HepG2 (cell line): ENCODE results near the gene TRPV4. TPM values are rescaled to one million over a fixed set of nuclear protein-coding genes. Genes with fewer than 3 reads are reported as not detected.

ENCODE experiments used
- ATAC-seq: fragments of 200-7000 bp; cut with Tn5 transposase; 3 replicates; pipeline ENCODE4 v1.9.1; 2020; ENCODE audit warnings: mild to moderate bottlenecking, moderate library complexity
- BruUV-seq: library from RNA; stranded (reverse); fragments of 400-500 nt; replicated peaks from 2 replicates; lab custom pipeline; 2021; lab: Mats Ljungman, UMichigan
- CTCF ChIA-PET: fragments of 300-600 bp; formaldehyde crosslinking; extraction: SDS; loops from one replicate; lab custom pipeline; 2021; ENCODE audit warnings: low total read pairs, inconsistent platforms, low intra/inter-chr PET ratio; lab: Yijun Ruan, JAX
- POLR2A ChIA-PET: fragments of 350-600 bp; sonication (Branson Sonifier 250); formaldehyde crosslinking; loops from one replicate; lab custom pipeline; 2020; ENCODE audit warnings: antibody characterized with exemption, inconsistent platforms; lab: Yijun Ruan, JAX
- DNase-seq: peaks from one replicate; pipeline ENCODE4 v3.0.0-alpha.2; 2015; ENCODE audit warnings: low spot score
- FAIRE-seq: peaks from 3 replicates; lab custom pipeline; 2011; peaks lifted over from hg19 to GRCh38; lab: Jason Lieb, UNC
- H2AFZ ChIP-seq: one replicate; pipeline ENCODE4 v1.6.1; 2011; ENCODE audit warnings: low read length, inconsistent platforms
- H3K27ac ChIP-seq: fragments of 300-600 bp; 3 replicates; pipeline ENCODE4 v1.8.0; 2011; ENCODE audit warnings: mixed run types, mild to moderate bottlenecking, mixed read lengths, low read length, inconsistent platforms; ENCODE audit not compliant: insufficient read depth; ENCODE audit errors: extremely low read length
- H3K27me3 ChIP-seq, 2 experiments: fragments of 200-600 bp in 1 of 2; 2 replicates in 1 of 2; 3 replicates in 1 of 2; pipeline versions ENCODE4 v1.6.0 to v1.8.0; 2011; ENCODE audit warnings: low read length in 2 of 2, mild to moderate bottlenecking in 2 of 2, moderate library complexity in 2 of 2, inconsistent platforms in 1 of 2; ENCODE audit not compliant: insufficient read depth in 2 of 2, control insufficient read depth in 1 of 2
- H3K36me3 ChIP-seq, 2 experiments: fragments of 200-600 bp in 1 of 2; replicated peaks in 1 of 2; 2 replicates in 1 of 2; 3 replicates in 1 of 2; pipeline versions ENCODE4 v1.5.1 to v1.8.0; 2011; ENCODE audit warnings: low read length in 2 of 2, inconsistent platforms in 1 of 2; ENCODE audit not compliant: insufficient read depth in 2 of 2, control insufficient read depth in 1 of 2
- H3K4me1 ChIP-seq: 2 replicates; pipeline ENCODE4 v1.5.1; 2012; ENCODE audit warnings: low read length, inconsistent platforms; ENCODE audit not compliant: insufficient read depth
- H3K4me2 ChIP-seq: 2 replicates; pipeline ENCODE4 v1.6.0; 2011; ENCODE audit warnings: low read depth, low read length, inconsistent platforms
- H3K4me3 ChIP-seq, 3 experiments: fragments of 200-600 bp in 1 of 3; sonication (generic), shearing (Covaris generic) in 1 of 3; replicated peaks in 1 of 3; 2 replicates each; pipeline ENCODE4 v1.5.1; 2011 to 2016; ENCODE audit warnings: low read length in 3 of 3, inconsistent platforms in 2 of 3, low read depth in 2 of 3, mild to moderate bottlenecking in 2 of 3, control low read depth in 1 of 3, mixed read lengths in 1 of 3; ENCODE audit not compliant: insufficient read depth in 1 of 3
- H3K79me2 ChIP-seq: one replicate; pipeline ENCODE4 v1.6.1; 2011; ENCODE audit warnings: low read length, inconsistent platforms; ENCODE audit not compliant: insufficient read depth
- H3K9ac ChIP-seq: 2 replicates; pipeline ENCODE4 v1.6.0; 2011; ENCODE audit warnings: mild to moderate bottlenecking, low read depth, low read length, inconsistent platforms; ENCODE audit not compliant: insufficient read depth
- H3K9me3 ChIP-seq: 2 replicates; pipeline ENCODE4 v1.5.1; 2012; ENCODE audit warnings: mild to moderate bottlenecking, low read length
- H4K20me1 ChIP-seq: 2 replicates; pipeline ENCODE4 v1.6.0; 2011; ENCODE audit warnings: inconsistent platforms, mild to moderate bottlenecking, low read length, moderate library complexity; ENCODE audit not compliant: insufficient read depth
- ARNT2 ChIP-seq: sonication (generic); formaldehyde crosslinking; IDR thresholded peaks from 2 replicates; pipeline ENCODE4 v1.8.0; 2022; ENCODE audit warnings: mild to moderate bottlenecking, low read depth, missing genetic modification reagents, moderate library complexity
- KLF6 ChIP-seq: IDR thresholded peaks from 2 replicates; pipeline ENCODE4 v1.8.0; 2016; ENCODE audit warnings: missing biosample characterization, missing genetic modification reagents
- MXD3 ChIP-seq: IDR thresholded peaks from 2 replicates; pipeline ENCODE4 v1.6.1; 2016; ENCODE audit warnings: mild to moderate bottlenecking, missing biosample characterization, missing genetic modification reagents
- NR0B2 ChIP-seq: sonication (generic); formaldehyde crosslinking; IDR thresholded peaks from 2 replicates; pipeline ENCODE4 v1.4.0; 2020; ENCODE audit warnings: mild to moderate bottlenecking, missing genetic modification reagents
- PCBP1 ChIP-seq: fragments of 200-400 bp; formaldehyde crosslinking; IDR thresholded peaks from 2 replicates; pipeline ENCODE4 v1.6.1; 2017; ENCODE audit warnings: mild to moderate bottlenecking, low read depth, low read length, borderline replicate concordance
- POGZ ChIP-seq: sonication (generic); formaldehyde crosslinking; IDR thresholded peaks from 2 replicates; pipeline ENCODE4 v1.4.0; 2020; ENCODE audit warnings: mild to moderate bottlenecking, missing genetic modification reagents
- PPARG ChIP-seq: conservative IDR thresholded peaks from 2 replicates; pipeline ENCODE4 v1.6.1; 2016; ENCODE audit warnings: missing biosample characterization, missing genetic modification reagents
- RFX5 ChIP-seq: IDR thresholded peaks from 2 replicates; pipeline ENCODE4 v1.6.1; 2011; ENCODE audit warnings: low read depth, low read length, improper control_type of control experiment
- SALL2 ChIP-seq: sonication (generic); formaldehyde crosslinking; IDR thresholded peaks from 2 replicates; pipeline ENCODE4 v1.8.1; 2023; ENCODE audit warnings: mild to moderate bottlenecking, missing genetic modification reagents, inconsistent platforms
- TARDBP ChIP-seq: sonication (generic); formaldehyde crosslinking; IDR thresholded peaks from 2 replicates; pipeline ENCODE4 v1.8.0; 2022; ENCODE audit warnings: mild to moderate bottlenecking, missing genetic modification reagents
- ZFP91 ChIP-seq: sonication (generic); formaldehyde crosslinking; IDR thresholded peaks from 2 replicates; pipeline ENCODE4 v1.9.0; 2022; ENCODE audit warnings: missing genetic modification reagents, mild to moderate bottlenecking, borderline replicate concordance
- ZNF619 ChIP-seq: sonication (generic); formaldehyde crosslinking; IDR thresholded peaks from 2 replicates; pipeline ENCODE4 v1.4.0; 2020; ENCODE audit warnings: mild to moderate bottlenecking, missing genetic modification reagents
- WGBS: methylation state at CpG from one replicate; pipeline ENCODE4 v1.1.6; 2017; ENCODE audit warnings: low lambda C conversion rate; 5-methylcytosine and 5-hydroxymethylcytosine counted together
- in situ Hi-C: cut with HindIII; loops from 2 replicates; pipeline ENCODE4 v1.10.0; 2017; ENCODE audit warnings: low pct_unique_long_range_greater_than_20kb; ENCODE audit not compliant: extremely low pct_ligation_motif_present
- intact Hi-C: fragments of 100-400 bp; cut with micrococcal nuclease; formaldehyde crosslinking; loops from one replicate; pipeline ENCODE4 v1.10.0; 2022; ENCODE audit not compliant: unreplicated experiment
- polyA plus RNA-seq, 8 experiments: library from polyadenylated mRNA; depleted of rRNA in 3 of 8; stranded (reverse) in 7 of 8; unstranded in 1 of 8; fragments of >200 nt; fragmentation: Illumina TruSeq in 4 of 8; extraction: Trizol in 4 of 8; gene quantifications; 2 replicates each; pipeline versions ENCODE4 v1.2.1 to v1.2.3, GENCODE V29; 2011 to 2016; ENCODE audit warnings: low read depth in 4 of 8, missing spikeins in 1 of 8, mixed read lengths in 1 of 8; ENCODE audit not compliant: insufficient read depth in 1 of 8
- total RNA-seq, 5 experiments: library from RNA; depleted of rRNA; stranded (reverse); fragments of >200 nt; fragmentation: Illumina TruSeq; extraction: Trizol; gene quantifications; 2 replicates each; pipeline ENCODE4 v1.2.3, GENCODE V29; 2016; ENCODE audit warnings: low read depth in 1 of 5
- TF ChIP-seq, protein P1 (sequence below): sonication (generic); formaldehyde crosslinking; IDR thresholded peaks from 2 replicates; pipeline ENCODE4 v1.4.0; 2020; ENCODE audit warnings: missing genetic modification reagents, mild to moderate bottlenecking, borderline replicate concordance
- TF ChIP-seq, protein P2 (sequence below): sonication (generic); formaldehyde crosslinking; conservative IDR thresholded peaks from 2 replicates; pipeline ENCODE4 v1.8.0; 2022; ENCODE audit warnings: mild to moderate bottlenecking, moderate library complexity, missing genetic modification reagents

TRPV4 gene
- total and polyA plus RNA-seq, 2 of the 13 experiments (the other 11 are each of a cell fraction or from before 2014, with no cell fraction given) = 0.66 to 4.7 TPM

DNA sequence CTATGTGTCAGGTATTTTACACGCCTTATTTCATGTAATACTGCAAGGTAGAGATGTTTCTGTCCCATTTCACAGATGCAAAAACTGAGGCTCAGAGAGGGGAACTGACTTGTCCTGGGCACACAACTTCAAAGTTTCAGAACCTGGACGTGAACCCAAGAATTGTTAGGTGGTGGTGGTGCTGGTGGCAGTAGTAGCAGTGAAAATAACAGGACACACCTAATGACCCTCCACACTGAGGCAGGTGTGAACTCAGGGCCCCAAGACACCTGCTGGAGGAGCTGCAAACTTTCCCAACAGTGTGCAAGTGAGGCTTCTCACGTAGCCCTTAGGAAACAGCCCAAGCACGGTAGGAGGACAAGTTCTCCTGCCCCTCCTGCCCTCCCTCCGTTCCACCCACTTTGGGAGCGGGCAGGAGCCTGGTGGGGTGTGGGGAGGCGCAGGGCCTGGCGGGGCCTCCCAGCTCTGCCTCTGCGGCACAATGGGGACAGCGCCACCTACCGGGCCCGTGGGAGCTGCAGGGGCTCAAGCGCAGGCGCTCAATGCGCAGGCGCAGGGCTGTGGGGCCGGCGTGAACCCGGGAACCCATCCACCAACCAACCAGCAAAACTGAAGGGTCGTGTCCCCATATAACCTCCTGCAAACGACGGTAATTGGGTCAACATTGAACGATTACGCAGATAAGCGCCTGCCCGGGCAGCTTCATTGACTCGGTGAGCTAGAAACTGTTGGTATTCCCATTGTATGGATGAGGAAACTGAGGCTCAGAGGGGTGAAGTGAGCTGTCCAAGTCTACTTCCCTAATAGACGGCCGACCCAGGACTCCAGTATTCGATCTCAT is 12.0 kb upstream of the TRPV4 start:
- no peak overlapping the region for H3K27ac ChIP-seq
- peak overlapping the region; percentile 88 for H3K4me2 ChIP-seq
- ChIA-PET POLR2A (no interaction called here), CTCF (interaction anchor here (1.4 to 3.1 kb wide), 2 partner anchors 34 to 41 kb away, joined by 10 to 61 read pairs; no protein-coding TSS in a partner anchor)
- intact Hi-C loops (loop anchor here (1.0 kb wide), 1 partner anchor 40 kb away; no protein-coding TSS in a partner anchor), in situ Hi-C loops (loop anchor here (5.0 kb wide), 2 partner anchors 37 to 43 kb away; partner anchors contain the start of gene GLTP)
- peaks cover 51% of the 10 kb centered on the region for H3K4me1 ChIP-seq
- peak overlapping the region; percentile 35 to 59 (median 42) for H3K4me3 ChIP-seq
- no TSS peak for BruUV-seq
- H3K27me3 ChIP-seq = no peaks in the 10 kb centered on the region
- ATAC-seq (peak; percentile 90), DNase-seq (peak; percentile 75), FAIRE-seq (peak; percentile 61)
- no peak overlapping the region for H2AFZ ChIP-seq
- peak overlapping the region; percentile 3; the same call in 1 of the 2 replicates for H3K9ac ChIP-seq
- no peaks in the 10 kb centered on the region for H3K9me3 ChIP-seq
- H3K79me2 ChIP-seq = no peaks in the 10 kb centered on the region
- WGBS = 13% methylated on average over 9 of the region's 30 CpGs
- no peaks in the 10 kb centered on the region for H3K36me3 ChIP-seq
- no peaks in the 10 kb centered on the region for H4K20me1 ChIP-seq
- TF ChIP-seq RFX5 (no peak), ARNT2 (CRISPR knock-in tag) (peak; percentile 52), NR0B2 (CRISPR knock-in tag) (0 out of 2 replicates have a peak, but pooled peaks have one; percentile 32), TARDBP (CRISPR knock-in tag) (peak; percentile 33; the same call in 1 of the 2 replicates), PCBP1 (0 out of 2 replicates have a peak, but pooled peaks have one; percentile 40), ZFP91 (CRISPR knock-in tag) (peak; percentile 69), SALL2 (CRISPR knock-in tag) (0 out of 2 replicates have a peak, but pooled peaks have one; percentile 13), ZNF619 (CRISPR knock-in tag) (peak; percentile 68; the same call in 1 of the 2 replicates), KLF6 (CRISPR knock-in tag) (no peak), PPARG (CRISPR knock-in tag) (no peak), MXD3 (CRISPR knock-in tag) (0 out of 2 replicates have a peak, but pooled peaks have one; percentile 30), POGZ (CRISPR knock-in tag) (peak; percentile 73)
- TF ChIP-seq, protein P1, sequence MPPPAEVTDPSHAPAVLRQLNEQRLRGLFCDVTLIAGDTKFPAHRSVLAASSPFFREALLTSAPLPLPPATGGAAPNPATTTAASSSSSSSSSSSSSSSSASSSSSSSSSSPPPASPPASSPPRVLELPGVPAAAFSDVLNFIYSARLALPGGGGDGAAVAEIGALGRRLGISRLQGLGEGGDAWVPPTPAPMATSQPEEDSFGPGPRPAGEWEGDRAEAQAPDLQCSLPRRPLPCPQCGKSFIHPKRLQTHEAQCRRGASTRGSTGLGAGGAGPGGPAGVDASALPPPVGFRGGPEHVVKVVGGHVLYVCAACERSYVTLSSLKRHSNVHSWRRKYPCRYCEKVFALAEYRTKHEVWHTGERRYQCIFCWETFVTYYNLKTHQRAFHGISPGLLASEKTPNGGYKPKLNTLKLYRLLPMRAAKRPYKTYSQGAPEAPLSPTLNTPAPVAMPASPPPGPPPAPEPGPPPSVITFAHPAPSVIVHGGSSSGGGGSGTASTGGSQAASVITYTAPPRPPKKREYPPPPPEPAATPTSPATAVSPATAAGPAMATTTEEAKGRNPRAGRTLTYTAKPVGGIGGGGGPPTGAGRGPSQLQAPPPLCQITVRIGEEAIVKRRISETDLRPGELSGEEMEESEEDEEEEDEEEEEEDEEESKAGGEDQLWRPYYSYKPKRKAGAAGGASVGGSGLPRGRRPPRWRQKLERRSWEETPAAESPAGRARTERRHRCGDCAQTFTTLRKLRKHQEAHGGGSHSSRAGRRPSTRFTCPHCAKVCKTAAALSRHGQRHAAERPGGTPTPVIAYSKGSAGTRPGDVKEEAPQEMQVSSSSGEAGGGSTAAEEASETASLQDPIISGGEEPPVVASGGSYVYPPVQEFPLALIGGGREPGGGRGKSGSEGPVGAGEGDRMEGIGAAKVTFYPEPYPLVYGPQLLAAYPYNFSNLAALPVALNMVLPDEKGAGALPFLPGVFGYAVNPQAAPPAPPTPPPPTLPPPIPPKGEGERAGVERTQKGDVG (CRISPR knock-in tag) = no peak
- TF ChIP-seq, protein P2, sequence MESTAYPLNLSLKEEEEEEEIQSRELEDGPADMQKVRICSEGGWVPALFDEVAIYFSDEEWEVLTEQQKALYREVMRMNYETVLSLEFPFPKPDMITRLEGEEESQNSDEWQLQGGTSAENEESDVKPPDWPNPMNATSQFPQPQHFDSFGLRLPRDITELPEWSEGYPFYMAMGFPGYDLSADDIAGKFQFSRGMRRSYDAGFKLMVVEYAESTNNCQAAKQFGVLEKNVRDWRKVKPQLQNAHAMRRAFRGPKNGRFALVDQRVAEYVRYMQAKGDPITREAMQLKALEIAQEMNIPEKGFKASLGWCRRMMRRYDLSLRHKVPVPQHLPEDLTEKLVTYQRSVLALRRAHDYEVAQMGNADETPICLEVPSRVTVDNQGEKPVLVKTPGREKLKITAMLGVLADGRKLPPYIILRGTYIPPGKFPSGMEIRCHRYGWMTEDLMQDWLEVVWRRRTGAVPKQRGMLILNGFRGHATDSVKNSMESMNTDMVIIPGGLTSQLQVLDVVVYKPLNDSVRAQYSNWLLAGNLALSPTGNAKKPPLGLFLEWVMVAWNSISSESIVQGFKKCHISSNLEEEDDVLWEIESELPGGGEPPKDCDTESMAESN (CRISPR knock-in tag) = peak; percentile 68
